Fibroblast of lung (primary cell): ENCODE data around the gene CDK18.
A peak's percentile ranks its signal among the peaks of the same experiment; 100 is the strongest.

ENCODE experiments used
- CTCF ChIP-seq, 2 donors: IDR thresholded peaks in 1 of 2; conservative IDR thresholded peaks in 1 of 2; 1 replicate in 1 of 2; 2 replicates in 1 of 2; pipeline ENCODE4 v1.5.1; 2011 to 2012; ENCODE audit warnings: low read length in 2 of 2, control low read depth in 1 of 2, inconsistent platforms in 1 of 2, low read depth in 1 of 2, mild to moderate bottlenecking in 1 of 2
- EZH2 ChIP-seq: IDR thresholded peaks from 2 replicates; pipeline ENCODE4 v1.5.1; 2012; ENCODE audit warnings: low read length, control low read depth, mild to moderate bottlenecking; ENCODE audit errors: missing control alignments

GRCh38 chr1:205568469-205569361, 64.2 kb downstream of the CDK18 start:
- TF ChIP-seq CTCF (conservative IDR thresholded peaks at IDR 0.05 in 1 of 2, IDR thresholded peaks at IDR 0.05 in 1 of 2; ENCODE audit: low read depth in 1 of 2, low read length in 2 of 2) (no peak), EZH2 (peak; percentile 98)
